SW 1271 (cell line): ENCODE results near the gene GRIP1.

ENCODE experiments used
- DNase-seq, 2 experiments: peaks; one replicate each; lab custom pipeline; 2025; lab: John Stamatoyannopoulos, UW

The GRIP1 gene

GRCh38 chr12:66678338-66679275 is at the start of gene GRIP1:
Gene GRIP1 (minus strand): TSS chr12:66679076. CDS start chr12:66678904, 172 bp downstream.
- no peak for DNase-seq

- no peak for DNase-seq
Observed at GRCh38 chr12:66726556-66726955, 47.7 kb upstream of the GRIP1 start.

- DNase-seq, result no peak
Observed at GRCh38 chr12:66725031-66725430, 46.2 kb upstream of the GRIP1 start.

GRCh38 chr12:66724616-66725015 is 45.7 kb upstream of the GRIP1 start:
- DNase-seq, result no peak

GRCh38 chr12:66724026-66724425 is 45.1 kb upstream of the GRIP1 start:
- no peak for DNase-seq

GRCh38 chr12:66719862-66720261 is 41.0 kb upstream of the GRIP1 start:
- no peak for DNase-seq

GRCh38 chr12:66717036-66717673 is 38.3 kb upstream of the GRIP1 start:
- no peak for DNase-seq

- DNase-seq, result no peak
Observed at GRCh38 chr12:66716522-66716921, 37.6 kb upstream of the GRIP1 start.

GRCh38 chr12:66714709-66715108 is 35.8 kb upstream of the GRIP1 start:
- DNase-seq, result no peak

GRCh38 chr12:66713984-66714383 is 35.1 kb upstream of the GRIP1 start:
- no peak for DNase-seq

- DNase-seq, result no peak
Observed at GRCh38 chr12:66709893-66710292, 31.0 kb upstream of the GRIP1 start.

- no peak for DNase-seq
Observed at GRCh38 chr12:66709457-66709773, 30.5 kb upstream of the GRIP1 start.

GRCh38 chr12:66708704-66709456 is 30.0 kb upstream of the GRIP1 start:
- peak in 1 of 2 experiments; percentile 30 for DNase-seq

- DNase-seq, result no peak
Observed at GRCh38 chr12:66707002-66707697, 28.3 kb upstream of the GRIP1 start.

GRCh38 chr12:66699738-66700482 is 21.0 kb upstream of the GRIP1 start:
- DNase-seq, result no peak

- no peak for DNase-seq
Observed at GRCh38 chr12:66698558-66698957, 19.7 kb upstream of the GRIP1 start.

GRCh38 chr12:66697404-66697803 is 18.5 kb upstream of the GRIP1 start:
- no peak for DNase-seq

GRCh38 chr12:66694666-66695613 is 16.1 kb upstream of the GRIP1 start:
- DNase-seq, result no peak

GRCh38 chr12:66693901-66694513 is 15.1 kb upstream of the GRIP1 start:
- peak; percentile 17 to 62 for DNase-seq

- no peak for DNase-seq
Observed at GRCh38 chr12:66692986-66693385, 14.1 kb upstream of the GRIP1 start.
